ENCODE results near the gene SLAMF6.
"Not testable (repeated sequence)": the region's sequence is repeated elsewhere in the genome, so short reads cannot be mapped to it uniquely, and the experiment has no call there.

The SLAMF6 gene

DNA sequence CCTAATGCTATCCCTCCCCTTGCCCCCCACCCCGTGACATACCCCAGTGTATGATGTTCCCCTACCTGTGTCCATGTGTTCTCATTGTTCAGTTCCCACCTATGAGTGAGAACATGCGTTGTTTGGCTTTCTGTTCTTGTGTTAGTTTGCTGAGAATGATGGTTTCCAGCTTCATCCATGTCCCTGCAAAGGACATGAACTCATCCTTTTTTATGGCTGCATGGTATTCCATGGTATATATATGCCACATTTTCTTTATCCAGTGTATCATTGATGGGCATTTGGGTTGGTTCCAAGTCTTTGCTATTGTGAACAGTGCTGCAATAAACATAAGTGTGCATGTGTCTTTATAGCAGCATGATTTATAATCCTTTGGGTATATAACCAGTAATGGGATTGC is 734 bp upstream of the SLAMF6 start:
- not testable (repeated sequence) for H3K27ac ChIP-seq (ENCODE audit: low read length)

DNA sequence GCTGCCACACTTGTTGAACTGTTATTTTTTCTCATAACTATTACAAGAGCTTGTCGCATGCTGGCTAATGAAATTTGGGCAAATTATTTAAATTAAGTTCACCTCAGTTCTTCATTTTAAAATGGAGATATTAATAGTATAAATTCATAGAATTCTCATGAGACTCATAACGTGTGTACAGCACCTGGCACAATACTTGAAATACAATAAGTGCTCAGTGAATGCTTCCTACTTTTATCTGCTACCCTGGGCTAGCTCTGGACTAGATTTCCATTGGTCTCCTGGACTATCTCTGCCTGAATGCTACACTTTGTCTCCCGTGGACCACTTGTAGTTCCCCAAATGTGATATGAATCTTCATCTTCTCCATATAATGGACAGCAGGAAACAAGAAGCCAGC is 919 bp downstream of the SLAMF6 start:
- Histone ChIP-seq H3K9me3 (ENCODE audit: control insufficient read depth, low read depth, low read length) (no peaks in the 10 kb centered on the region), H3K36me3 (ENCODE audit: control insufficient read depth, low read depth, low read length) (no peaks in the 10 kb centered on the region), H3K4me1 (ENCODE audit: control insufficient read depth, low read depth, low read length) (peaks cover 20% of the 10 kb centered on the region), H3K27ac (ENCODE audit: low read length) (no peak overlapping the region), H3K9ac (ENCODE audit: low read length) (no peak overlapping the region), H3K4me3 (ENCODE audit: low read length) (no peak overlapping the region), H3K27me3 (ENCODE audit: control insufficient read depth, insufficient read depth, low read length) (no peaks in the 10 kb centered on the region)

More for the DNA sequence above, 734 bp upstream of the SLAMF6 start:
- H3K4me1 ChIP-seq (ENCODE audit: control insufficient read depth, low read depth, low read length): peaks cover 20% of the 10 kb centered on the region
- not testable (repeated sequence) for H3K9me3 ChIP-seq (ENCODE audit: control insufficient read depth, low read depth, low read length); H3K9ac ChIP-seq (ENCODE audit: low read length); H3K36me3 ChIP-seq (ENCODE audit: control insufficient read depth, low read depth, low read length); H3K27me3 ChIP-seq (ENCODE audit: control insufficient read depth, insufficient read depth, low read length); H3K4me3 ChIP-seq (ENCODE audit: low read length)

DNA sequence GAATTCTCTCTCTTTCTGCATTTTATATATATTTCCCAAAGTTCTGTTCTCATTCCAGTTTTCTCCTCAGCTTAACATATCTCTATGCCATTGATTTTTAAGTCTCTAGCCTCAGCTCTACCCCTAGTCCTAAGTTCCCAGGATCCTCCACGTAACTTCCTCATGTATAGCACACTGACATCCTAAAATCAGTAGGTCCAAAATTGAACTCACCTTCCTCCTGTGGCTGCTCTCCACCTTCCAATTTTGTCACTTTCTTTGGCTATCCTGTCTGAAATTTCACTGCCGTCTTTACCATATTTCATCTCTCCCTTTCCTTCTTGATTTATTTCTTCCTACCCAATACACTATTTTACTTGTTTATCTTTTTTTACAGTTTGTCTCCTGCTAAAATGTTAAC is 1.5 kb downstream of the SLAMF6 start:
- no peak overlapping the region for H3K27ac ChIP-seq (ENCODE audit: low read length)
- H3K36me3 ChIP-seq (ENCODE audit: control insufficient read depth, low read depth, low read length): no peaks in the 10 kb centered on the region
- no peak overlapping the region for H3K4me3 ChIP-seq (ENCODE audit: low read length)
- no peaks in the 10 kb centered on the region for H3K9me3 ChIP-seq (ENCODE audit: control insufficient read depth, low read depth, low read length)
- H3K27me3 ChIP-seq (ENCODE audit: control insufficient read depth, insufficient read depth, low read length): no peaks in the 10 kb centered on the region
- no peak overlapping the region for H3K9ac ChIP-seq (ENCODE audit: low read length)
- peaks cover 20% of the 10 kb centered on the region for H3K4me1 ChIP-seq (ENCODE audit: control insufficient read depth, low read depth, low read length)

GRCh38 chr1:160520999-160521398 is 2.1 kb downstream of the SLAMF6 start:
- Histone ChIP-seq H3K4me1 (ENCODE audit: control insufficient read depth, low read depth, low read length) (peaks cover 20% of the 10 kb centered on the region), H3K27me3 (ENCODE audit: control insufficient read depth, insufficient read depth, low read length) (no peaks in the 10 kb centered on the region), H3K4me3 (ENCODE audit: low read length) (no peak overlapping the region), H3K36me3 (ENCODE audit: control insufficient read depth, low read depth, low read length) (no peaks in the 10 kb centered on the region), H3K9ac (ENCODE audit: low read length) (no peak overlapping the region), H3K9me3 (ENCODE audit: control insufficient read depth, low read depth, low read length) (no peaks in the 10 kb centered on the region), H3K27ac (ENCODE audit: low read length) (no peak overlapping the region)

- H3K4me3 ChIP-seq (ENCODE audit: low read length): no peak overlapping the region
- H3K9ac ChIP-seq (ENCODE audit: low read length): no peak overlapping the region
- no peaks in the 10 kb centered on the region for H3K27me3 ChIP-seq (ENCODE audit: control insufficient read depth, insufficient read depth, low read length)
- no peak overlapping the region for H3K27ac ChIP-seq (ENCODE audit: low read length)
- H3K9me3 ChIP-seq (ENCODE audit: control insufficient read depth, low read depth, low read length): no peaks in the 10 kb centered on the region
- peaks cover 20% of the 10 kb centered on the region for H3K4me1 ChIP-seq (ENCODE audit: control insufficient read depth, low read depth, low read length)
- no peaks in the 10 kb centered on the region for H3K36me3 ChIP-seq (ENCODE audit: control insufficient read depth, low read depth, low read length)
These were observed 2.5 kb downstream of the SLAMF6 start for GRCh38 chr1:160520582-160520981.

- no peaks in the 10 kb centered on the region for H3K27me3 ChIP-seq (ENCODE audit: control insufficient read depth, insufficient read depth, low read length)
- no peak overlapping the region for H3K9ac ChIP-seq (ENCODE audit: low read length)
- no peak overlapping the region for H3K27ac ChIP-seq (ENCODE audit: low read length)
- peaks cover 20% of the 10 kb centered on the region for H3K4me1 ChIP-seq (ENCODE audit: control insufficient read depth, low read depth, low read length)
- no peak overlapping the region for H3K4me3 ChIP-seq (ENCODE audit: low read length)
- H3K36me3 ChIP-seq (ENCODE audit: control insufficient read depth, low read depth, low read length): no peaks in the 10 kb centered on the region
- H3K9me3 ChIP-seq (ENCODE audit: control insufficient read depth, low read depth, low read length): no peaks in the 10 kb centered on the region
These were observed 3.2 kb downstream of the SLAMF6 start for GRCh38 chr1:160519642-160520435.

GRCh38 chr1:160517519-160517918 is 5.5 kb downstream of the SLAMF6 start:
- H3K36me3 ChIP-seq (ENCODE audit: control insufficient read depth, low read depth, low read length); H3K27ac ChIP-seq (ENCODE audit: low read length); H3K9me3 ChIP-seq (ENCODE audit: control insufficient read depth, low read depth, low read length); H3K9ac ChIP-seq (ENCODE audit: low read length); H3K4me3 ChIP-seq (ENCODE audit: low read length); H3K27me3 ChIP-seq (ENCODE audit: control insufficient read depth, insufficient read depth, low read length): not testable (repeated sequence)
- peaks cover 20% of the 10 kb centered on the region for H3K4me1 ChIP-seq (ENCODE audit: control insufficient read depth, low read depth, low read length)

GRCh38 chr1:160515908-160516307 is 7.1 kb downstream of the SLAMF6 start:
- H3K9ac ChIP-seq (ENCODE audit: low read length); H3K9me3 ChIP-seq (ENCODE audit: control insufficient read depth, low read depth, low read length); H3K27ac ChIP-seq (ENCODE audit: low read length); H3K27me3 ChIP-seq (ENCODE audit: control insufficient read depth, insufficient read depth, low read length); H3K36me3 ChIP-seq (ENCODE audit: control insufficient read depth, low read depth, low read length); H3K4me3 ChIP-seq (ENCODE audit: low read length): not testable (repeated sequence)
- H3K4me1 ChIP-seq (ENCODE audit: control insufficient read depth, low read depth, low read length): peaks cover 11% of the 10 kb centered on the region

- H3K36me3 ChIP-seq (ENCODE audit: control insufficient read depth, low read depth, low read length): no peaks in the 10 kb centered on the region
- no peak overlapping the region for H3K4me3 ChIP-seq (ENCODE audit: low read length)
- no peaks in the 10 kb centered on the region for H3K4me1 ChIP-seq (ENCODE audit: control insufficient read depth, low read depth, low read length)
- no peaks in the 10 kb centered on the region for H3K27me3 ChIP-seq (ENCODE audit: control insufficient read depth, insufficient read depth, low read length)
- H3K9me3 ChIP-seq (ENCODE audit: control insufficient read depth, low read depth, low read length): no peaks in the 10 kb centered on the region
- no peak overlapping the region for H3K9ac ChIP-seq (ENCODE audit: low read length)
- H3K27ac ChIP-seq (ENCODE audit: low read length): no peak overlapping the region
These were observed 18.4 kb downstream of the SLAMF6 start for GRCh38 chr1:160504651-160505050.

DNA sequence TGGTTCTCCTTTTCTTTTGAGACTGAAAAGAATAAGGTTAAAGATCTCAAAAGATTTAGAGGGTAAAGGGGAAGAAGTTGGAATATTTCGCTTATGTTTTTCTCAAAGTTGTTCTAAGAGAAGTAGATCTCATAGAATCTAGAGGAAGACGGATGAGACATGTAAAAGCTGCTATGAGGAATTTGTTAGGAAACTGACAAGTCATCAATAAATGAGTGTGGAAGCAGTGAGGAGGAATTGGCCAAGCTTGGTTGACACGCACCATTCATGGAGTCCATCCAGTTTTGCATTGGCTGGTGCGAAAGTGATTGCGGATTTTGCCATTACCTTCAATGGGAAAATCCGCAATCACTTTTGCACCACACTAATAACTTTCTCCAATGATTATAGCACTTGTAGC is 20.0 kb downstream of the SLAMF6 start:
- Histone ChIP-seq H3K27ac (ENCODE audit: low read length) (no peak overlapping the region), H3K27me3 (ENCODE audit: control insufficient read depth, insufficient read depth, low read length) (no peaks in the 10 kb centered on the region), H3K4me3 (ENCODE audit: low read length) (no peak overlapping the region), H3K9me3 (ENCODE audit: control insufficient read depth, low read depth, low read length) (no peaks in the 10 kb centered on the region), H3K4me1 (ENCODE audit: control insufficient read depth, low read depth, low read length) (no peaks in the 10 kb centered on the region), H3K9ac (ENCODE audit: low read length) (no peak overlapping the region), H3K36me3 (ENCODE audit: control insufficient read depth, low read depth, low read length) (no peaks in the 10 kb centered on the region)

DNA sequence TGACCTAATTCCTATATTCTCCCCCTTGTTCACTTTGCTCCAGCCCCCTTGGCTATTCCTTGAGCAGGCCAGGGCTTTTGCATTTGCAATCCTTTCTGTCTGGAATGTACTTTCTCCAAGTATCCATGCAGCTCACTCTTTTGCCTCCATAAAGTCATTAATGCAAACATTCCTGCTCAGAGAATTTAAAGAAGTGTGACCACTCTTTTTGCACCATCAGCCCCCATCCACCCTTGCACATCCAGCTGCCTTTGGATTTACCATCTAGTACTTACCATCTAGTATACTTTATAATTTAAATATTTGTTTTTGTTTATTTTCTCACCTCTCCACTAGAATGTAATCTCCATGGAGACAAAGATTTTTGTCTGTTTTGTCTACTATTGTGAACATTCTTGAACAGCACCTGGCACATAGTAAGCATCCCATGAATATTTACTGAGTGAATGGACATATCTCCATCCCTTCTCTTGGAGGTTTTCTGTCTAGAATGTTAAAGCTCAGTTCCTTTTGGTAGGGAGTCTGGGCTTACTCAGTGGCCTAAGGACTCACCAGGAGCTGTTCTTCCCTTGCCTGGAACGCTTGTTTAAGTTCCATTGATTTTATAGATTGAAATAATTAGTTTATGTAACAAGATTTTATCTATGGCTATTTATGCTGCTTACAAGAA is 22.6 kb downstream of the SLAMF6 start:
- Histone ChIP-seq H3K36me3 (ENCODE audit: control insufficient read depth, low read depth, low read length) (no peaks in the 10 kb centered on the region), H3K9ac (ENCODE audit: low read length) (no peak overlapping the region), H3K4me3 (ENCODE audit: low read length) (no peak overlapping the region), H3K4me1 (ENCODE audit: control insufficient read depth, low read depth, low read length) (no peaks in the 10 kb centered on the region), H3K9me3 (ENCODE audit: control insufficient read depth, low read depth, low read length) (no peaks in the 10 kb centered on the region), H3K27me3 (ENCODE audit: control insufficient read depth, insufficient read depth, low read length) (no peaks in the 10 kb centered on the region), H3K27ac (ENCODE audit: low read length) (no peak overlapping the region)

- no peaks in the 10 kb centered on the region for H3K36me3 ChIP-seq (ENCODE audit: control insufficient read depth, low read depth, low read length)
- H3K4me3 ChIP-seq (ENCODE audit: low read length): no peak overlapping the region
- H3K27me3 ChIP-seq (ENCODE audit: control insufficient read depth, insufficient read depth, low read length): no peaks in the 10 kb centered on the region
- H3K9ac ChIP-seq (ENCODE audit: low read length): no peak overlapping the region
- H3K9me3 ChIP-seq (ENCODE audit: control insufficient read depth, low read depth, low read length): no peaks in the 10 kb centered on the region
- H3K4me1 ChIP-seq (ENCODE audit: control insufficient read depth, low read depth, low read length): no peaks in the 10 kb centered on the region
- no peak overlapping the region for H3K27ac ChIP-seq (ENCODE audit: low read length)
These were observed 23.4 kb downstream of the SLAMF6 start for GRCh38 chr1:160499631-160500030.

Data from iPS-18a (cell line).